ENCODE results near the gene YWHAG.
A peak's percentile ranks its signal among the peaks of the same experiment; 100 is the strongest.
"Not testable (repeated sequence)": the region's sequence is repeated elsewhere in the genome, so short reads cannot be mapped to it uniquely, and the experiment has no call there.

The YWHAG gene

GRCh38 chr7:76318488-76319353 lies 40.1 kb downstream of the YWHAG start:
- TF ChIP-seq ZNF274 (IDR thresholded peaks at IDR 0.05; ENCODE audit: low read depth, low read length) (no peak), YY1 (IDR thresholded peaks at IDR 0.05; ENCODE audit: insufficient read depth, insufficient read length) (no peak), SUZ12 (IDR thresholded peaks at IDR 0.05; ENCODE audit: extremely low read depth, insufficient read depth, insufficient read length) (no peak)
- no peak for DNase-seq (ENCODE audit: low read depth, low spot score)
- peak overlapping the region; percentile 92 for H3K9ac ChIP-seq (ENCODE audit: insufficient read length, low read depth)
- peaks cover 8% of the 10 kb centered on the region for H3K36me3 ChIP-seq (ENCODE audit: insufficient read depth, insufficient read length, low read length)
- peak overlapping the region; percentile 75 for H3K4me3 ChIP-seq (ENCODE audit: insufficient read length, low read depth)
- no peaks in the 10 kb centered on the region for H3K27me3 ChIP-seq (ENCODE audit: insufficient read depth, insufficient read length)
- no peaks in the 10 kb centered on the region for H3K9me3 ChIP-seq (ENCODE audit: insufficient read depth, low read length)
- H3K4me1 ChIP-seq (ENCODE audit: insufficient read depth, insufficient read length): peaks cover 2% of the 10 kb centered on the region

GRCh38 chr7:76317782-76318487 lies 40.9 kb downstream of the YWHAG start:
- H3K9me3 ChIP-seq (ENCODE audit: insufficient read depth, low read length): no peaks in the 10 kb centered on the region
- peaks cover 2% of the 10 kb centered on the region for H3K4me1 ChIP-seq (ENCODE audit: insufficient read depth, insufficient read length)
- DNase-seq (ENCODE audit: low read depth, low spot score): peak; percentile 98

GRCh38 chr7:76316984-76317781 lies 41.6 kb downstream of the YWHAG start:
- Histone ChIP-seq H3K9me3 (ENCODE audit: insufficient read depth, low read length) (no peaks in the 10 kb centered on the region), H3K36me3 (ENCODE audit: insufficient read depth, insufficient read length, low read length) (peaks cover 2% of the 10 kb centered on the region), H3K27me3 (ENCODE audit: insufficient read depth, insufficient read length) (no peaks in the 10 kb centered on the region), H3K4me3 (ENCODE audit: insufficient read length, low read depth) (peak overlapping the region; percentile 30), H3K9ac (ENCODE audit: insufficient read length, low read depth) (peak overlapping the region; percentile 79), H3K4me1 (ENCODE audit: insufficient read depth, insufficient read length) (peaks cover 2% of the 10 kb centered on the region)
- DNase-seq (ENCODE audit: low read depth, low spot score): no peak
- TF ChIP-seq ZNF274 (IDR thresholded peaks at IDR 0.05; ENCODE audit: low read depth, low read length) (no peak), SUZ12 (IDR thresholded peaks at IDR 0.05; ENCODE audit: extremely low read depth, insufficient read depth, insufficient read length) (no peak), YY1 (IDR thresholded peaks at IDR 0.05; ENCODE audit: insufficient read depth, insufficient read length) (no peak)

More at GRCh38 chr7:76317782-76318487, 40.9 kb downstream of the YWHAG start:
- peak overlapping the region; percentile 92 for H3K9ac ChIP-seq (ENCODE audit: insufficient read length, low read depth)
- TF ChIP-seq YY1 (IDR thresholded peaks at IDR 0.05; ENCODE audit: insufficient read depth, insufficient read length) (no peak), ZNF274 (IDR thresholded peaks at IDR 0.05; ENCODE audit: low read depth, low read length) (no peak), SUZ12 (IDR thresholded peaks at IDR 0.05; ENCODE audit: extremely low read depth, insufficient read depth, insufficient read length) (no peak)
- H3K27me3 ChIP-seq (ENCODE audit: insufficient read depth, insufficient read length): no peaks in the 10 kb centered on the region
- H3K4me3 ChIP-seq (ENCODE audit: insufficient read length, low read depth): peak overlapping the region; percentile 75
- peaks cover 8% of the 10 kb centered on the region for H3K36me3 ChIP-seq (ENCODE audit: insufficient read depth, insufficient read length, low read length)

- no peak for DNase-seq (ENCODE audit: low read depth, low spot score)
- Histone ChIP-seq H3K9ac (ENCODE audit: insufficient read length, low read depth) (no peak overlapping the region), H3K4me3 (ENCODE audit: insufficient read length, low read depth) (no peak overlapping the region), H3K36me3 (ENCODE audit: insufficient read depth, insufficient read length, low read length) (no peaks in the 10 kb centered on the region), H3K4me1 (ENCODE audit: insufficient read depth, insufficient read length) (peaks cover 3% of the 10 kb centered on the region), H3K9me3 (ENCODE audit: insufficient read depth, low read length) (peaks cover 1% of the 10 kb centered on the region; the same call in 1 of the 2 replicates), H3K27me3 (ENCODE audit: insufficient read depth, insufficient read length) (no peaks in the 10 kb centered on the region)
- TF ChIP-seq SUZ12 (IDR thresholded peaks at IDR 0.05; ENCODE audit: extremely low read depth, insufficient read depth, insufficient read length) (no peak), YY1 (IDR thresholded peaks at IDR 0.05; ENCODE audit: insufficient read depth, insufficient read length) (no peak), ZNF274 (IDR thresholded peaks at IDR 0.05; ENCODE audit: low read depth, low read length) (no peak)
Observed at GRCh38 chr7:76315364-76315763, 43.4 kb downstream of the YWHAG start.

GRCh38 chr7:76314740-76315139 lies 44.1 kb downstream of the YWHAG start:
- DNase-seq (ENCODE audit: low read depth, low spot score); H3K4me3 ChIP-seq (ENCODE audit: insufficient read length, low read depth); H3K27me3 ChIP-seq (ENCODE audit: insufficient read depth, insufficient read length); H3K9me3 ChIP-seq (ENCODE audit: insufficient read depth, low read length); H3K4me1 ChIP-seq (ENCODE audit: insufficient read depth, insufficient read length); H3K9ac ChIP-seq (ENCODE audit: insufficient read length, low read depth); H3K36me3 ChIP-seq (ENCODE audit: insufficient read depth, insufficient read length, low read length): not testable (repeated sequence)

GRCh38 chr7:76314042-76314721 lies 44.6 kb downstream of the YWHAG start:
- DNase-seq (ENCODE audit: low read depth, low spot score): peak; percentile 93
- Histone ChIP-seq H3K9me3 (ENCODE audit: insufficient read depth, low read length) (peaks cover 5% of the 10 kb centered on the region; the same call in 1 of the 2 replicates), H3K4me1 (ENCODE audit: insufficient read depth, insufficient read length) (peaks cover 4% of the 10 kb centered on the region), H3K36me3 (ENCODE audit: insufficient read depth, insufficient read length, low read length) (no peaks in the 10 kb centered on the region), H3K27me3 (ENCODE audit: insufficient read depth, insufficient read length) (no peaks in the 10 kb centered on the region), H3K4me3 (ENCODE audit: insufficient read length, low read depth) (no peak overlapping the region), H3K9ac (ENCODE audit: insufficient read length, low read depth) (no peak overlapping the region)
- TF ChIP-seq ZNF274 (IDR thresholded peaks at IDR 0.05; ENCODE audit: low read depth, low read length) (no peak), SUZ12 (IDR thresholded peaks at IDR 0.05; ENCODE audit: extremely low read depth, insufficient read depth, insufficient read length) (no peak), YY1 (IDR thresholded peaks at IDR 0.05; ENCODE audit: insufficient read depth, insufficient read length) (no peak)

GRCh38 chr7:76311838-76312237 lies 47.0 kb downstream of the YWHAG start:
- H3K9ac ChIP-seq (ENCODE audit: insufficient read length, low read depth); DNase-seq (ENCODE audit: low read depth, low spot score); H3K4me3 ChIP-seq (ENCODE audit: insufficient read length, low read depth); H3K9me3 ChIP-seq (ENCODE audit: insufficient read depth, low read length); H3K27me3 ChIP-seq (ENCODE audit: insufficient read depth, insufficient read length); H3K36me3 ChIP-seq (ENCODE audit: insufficient read depth, insufficient read length, low read length); H3K4me1 ChIP-seq (ENCODE audit: insufficient read depth, insufficient read length): not testable (repeated sequence)
